Glutamatergic neuron (in vitro differentiated cells): ENCODE data around the gene IER2. TPM values are rescaled to one million over a fixed set of nuclear protein-coding genes. Genes with fewer than 3 reads are reported as not detected.

ENCODE experiments used
- DNase-seq: peaks from one replicate; pipeline ENCODE4 v3.0.0; 2022
- H3K27ac Mint-ChIP-seq: one replicate; pipeline ENCODE4 v1.8.0; 2020; ENCODE audit warnings: mild to moderate bottlenecking, mixed read lengths, inconsistent platforms; ENCODE audit not compliant: unreplicated experiment
- H3K27me3 Mint-ChIP-seq: one replicate; pipeline ENCODE4 v1.8.0; 2020; ENCODE audit warnings: mild to moderate bottlenecking, moderate library complexity, mixed read lengths, inconsistent platforms; ENCODE audit not compliant: unreplicated experiment
- H3K36me3 Mint-ChIP-seq: one replicate; pipeline ENCODE4 v1.8.0; 2020; ENCODE audit warnings: mild to moderate bottlenecking, mixed read lengths, inconsistent platforms; ENCODE audit not compliant: unreplicated experiment
- H3K4me1 Mint-ChIP-seq: one replicate; pipeline ENCODE4 v1.8.0; 2020; ENCODE audit warnings: mild to moderate bottlenecking, low read depth, mixed read lengths, inconsistent platforms; ENCODE audit not compliant: unreplicated experiment
- H3K4me3 Mint-ChIP-seq: one replicate; pipeline ENCODE4 v1.8.0; 2020; ENCODE audit warnings: mild to moderate bottlenecking, mixed read lengths, inconsistent platforms; ENCODE audit not compliant: unreplicated experiment
- H3K9me3 Mint-ChIP-seq: one replicate; pipeline ENCODE4 v1.8.0; 2020; ENCODE audit warnings: mild to moderate bottlenecking, moderate library complexity, mixed read lengths, inconsistent platforms; ENCODE audit not compliant: unreplicated experiment
- total RNA-seq: library from RNA; stranded (reverse); fragmentation: NEBNext Ultra II Directional; extraction: Animal tissue kit (Norgen Biotek cat#: 25700); gene quantifications from one replicate; pipeline ENCODE4 v1.2.1, GENCODE V29; 2021; ENCODE audit not compliant: unreplicated experiment
- TF ChIP-seq, protein P1 (sequence below): fragments of 200-600 bp; sonication (generic); IDR thresholded peaks from one replicate; pipeline ENCODE4 v1.5.0; 2021; ENCODE audit not compliant: partially characterized antibody, unreplicated experiment

IER2 gene
- total RNA-seq, 1 donor from 2014 or later: 109 TPM

DNA sequence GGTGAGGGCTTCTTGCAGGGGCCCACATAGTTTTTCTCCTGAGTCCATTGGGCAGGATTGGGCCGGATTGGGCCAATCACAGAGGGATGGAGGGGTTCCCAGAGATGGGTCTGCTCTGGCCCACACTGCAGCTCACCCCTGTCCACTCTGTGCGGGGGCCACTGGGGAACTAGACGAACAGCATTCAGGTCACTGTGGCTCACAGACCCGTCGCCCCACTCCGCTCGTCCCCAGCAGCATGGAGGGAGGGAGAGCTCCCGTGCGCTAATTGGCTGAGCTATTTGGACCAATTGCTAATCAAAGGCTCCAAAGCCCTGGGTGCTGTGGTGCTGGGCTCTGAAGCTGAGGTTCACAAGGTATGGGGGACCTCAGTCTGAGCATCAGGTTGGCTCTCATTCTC is 20.8 kb upstream of the IER2 start:
- Mint-ChIP-seq H3K27ac (no peak overlapping the region), H3K36me3 (no peaks in the 10 kb centered on the region), H3K4me1 (no peaks in the 10 kb centered on the region), H3K9me3 (peaks cover 1% of the 10 kb centered on the region), H3K4me3 (no peak overlapping the region), H3K27me3 (no peaks in the 10 kb centered on the region)
- TF ChIP-seq, protein P1, sequence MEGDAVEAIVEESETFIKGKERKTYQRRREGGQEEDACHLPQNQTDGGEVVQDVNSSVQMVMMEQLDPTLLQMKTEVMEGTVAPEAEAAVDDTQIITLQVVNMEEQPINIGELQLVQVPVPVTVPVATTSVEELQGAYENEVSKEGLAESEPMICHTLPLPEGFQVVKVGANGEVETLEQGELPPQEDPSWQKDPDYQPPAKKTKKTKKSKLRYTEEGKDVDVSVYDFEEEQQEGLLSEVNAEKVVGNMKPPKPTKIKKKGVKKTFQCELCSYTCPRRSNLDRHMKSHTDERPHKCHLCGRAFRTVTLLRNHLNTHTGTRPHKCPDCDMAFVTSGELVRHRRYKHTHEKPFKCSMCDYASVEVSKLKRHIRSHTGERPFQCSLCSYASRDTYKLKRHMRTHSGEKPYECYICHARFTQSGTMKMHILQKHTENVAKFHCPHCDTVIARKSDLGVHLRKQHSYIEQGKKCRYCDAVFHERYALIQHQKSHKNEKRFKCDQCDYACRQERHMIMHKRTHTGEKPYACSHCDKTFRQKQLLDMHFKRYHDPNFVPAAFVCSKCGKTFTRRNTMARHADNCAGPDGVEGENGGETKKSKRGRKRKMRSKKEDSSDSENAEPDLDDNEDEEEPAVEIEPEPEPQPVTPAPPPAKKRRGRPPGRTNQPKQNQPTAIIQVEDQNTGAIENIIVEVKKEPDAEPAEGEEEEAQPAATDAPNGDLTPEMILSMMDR: no peak
- no peak for DNase-seq

DNA sequence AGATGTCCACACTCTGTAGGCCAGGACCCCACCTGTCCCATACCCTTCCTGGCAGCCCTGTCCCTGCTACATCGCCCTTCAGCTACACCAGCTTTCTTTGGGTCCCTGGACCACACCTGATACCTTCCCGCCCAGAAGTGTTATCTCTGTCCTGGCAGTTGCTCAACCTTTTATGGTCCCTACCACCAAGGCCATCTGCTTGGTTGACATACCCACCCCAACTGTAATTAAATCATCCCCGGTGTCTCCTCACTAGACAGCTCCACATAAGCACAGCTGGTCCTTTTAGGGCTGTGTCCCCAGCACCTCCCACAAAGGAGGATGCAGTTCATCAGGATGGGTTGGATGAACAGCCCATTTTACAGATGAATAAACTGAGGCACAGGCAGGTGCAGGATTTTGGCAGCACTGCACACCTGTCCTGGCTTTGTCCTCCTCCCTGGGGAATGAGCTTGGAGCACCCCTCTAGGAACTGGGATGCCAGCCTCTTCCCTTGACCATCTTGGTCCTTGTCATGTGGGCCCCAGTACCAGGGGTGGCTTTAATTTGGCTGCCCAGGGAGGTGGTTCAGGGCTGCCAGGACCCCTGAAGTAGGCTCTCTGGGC is 19.2 kb upstream of the IER2 start:
- H3K27ac Mint-ChIP-seq: no peak overlapping the region
- no peaks in the 10 kb centered on the region for H3K36me3 Mint-ChIP-seq
- no peak overlapping the region for H3K4me3 Mint-ChIP-seq
- peaks cover 1% of the 10 kb centered on the region for H3K9me3 Mint-ChIP-seq
- TF ChIP-seq, protein P1: no peak
- DNase-seq: no peak
- H3K4me1 Mint-ChIP-seq: no peaks in the 10 kb centered on the region
- H3K27me3 Mint-ChIP-seq: no peaks in the 10 kb centered on the region

DNA sequence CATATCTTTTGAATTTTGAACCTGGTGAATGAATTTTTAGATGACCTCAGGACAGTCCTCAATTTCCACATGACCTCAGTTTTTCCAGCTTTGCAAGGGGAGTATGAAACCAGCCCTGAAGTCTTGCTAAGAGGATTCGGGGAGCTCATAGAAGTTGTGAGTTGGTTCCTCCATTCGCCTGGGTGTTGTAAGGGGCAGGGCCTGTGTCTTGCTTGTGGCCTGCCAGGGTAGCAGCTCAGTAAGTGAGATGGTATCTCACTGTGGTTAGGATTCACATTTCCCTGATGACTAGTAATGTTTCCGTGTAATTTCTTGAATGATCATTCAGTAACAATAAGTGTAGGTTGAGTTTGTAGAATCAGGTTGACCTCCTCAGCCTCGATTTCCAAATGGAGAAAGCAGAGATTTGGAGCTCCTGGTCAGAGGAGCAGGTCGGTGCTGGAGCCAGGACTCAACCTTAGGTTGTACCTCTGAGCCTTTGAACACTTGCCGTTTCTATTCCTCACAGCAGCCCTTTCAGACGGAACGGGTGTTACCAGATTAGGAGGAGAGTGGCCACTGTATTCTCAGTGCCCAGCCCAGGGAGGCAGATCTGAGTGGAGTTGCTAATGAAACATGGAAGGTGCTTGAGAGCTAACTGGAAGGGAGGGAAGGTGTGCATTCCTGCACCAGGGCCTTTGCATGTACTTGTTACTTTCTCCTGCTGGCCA is 17.6 kb upstream of the IER2 start:
- Mint-ChIP-seq H3K4me3 (no peak overlapping the region), H3K36me3 (no peaks in the 10 kb centered on the region), H3K27me3 (no peaks in the 10 kb centered on the region), H3K27ac (no peak overlapping the region), H3K9me3 (peaks cover 3% of the 10 kb centered on the region), H3K4me1 (no peaks in the 10 kb centered on the region)
- no peak for DNase-seq
- TF ChIP-seq, protein P1: no peak

DNA sequence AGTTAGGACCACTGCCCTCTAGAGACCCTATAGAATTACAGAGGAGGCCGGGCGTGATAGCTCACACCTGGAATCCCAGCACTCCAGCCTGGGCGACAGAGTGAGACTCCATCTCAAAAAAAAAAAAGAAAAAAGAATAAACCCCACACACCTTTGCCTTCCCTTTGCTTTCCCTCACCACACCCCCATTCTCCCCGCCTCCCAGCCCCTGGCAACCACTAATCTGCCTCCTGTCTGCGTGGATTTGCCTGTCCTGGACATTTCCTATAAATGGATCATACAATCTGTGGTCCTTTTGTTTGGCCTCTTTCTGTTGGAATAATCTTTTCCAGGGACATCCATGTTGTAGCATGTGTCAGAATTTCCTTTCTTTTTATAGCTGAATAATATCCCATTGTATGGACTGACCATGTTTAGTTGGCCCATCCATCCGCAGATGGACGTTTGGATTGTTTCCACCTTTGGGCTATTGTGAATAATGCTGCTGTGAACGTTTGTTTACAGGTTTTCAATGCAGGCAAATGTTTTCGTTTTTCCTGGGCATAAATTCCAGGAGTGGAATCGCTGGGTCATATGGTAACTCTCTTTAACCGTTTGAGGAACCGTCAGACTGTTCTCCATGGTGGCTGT is 16.9 kb upstream of the IER2 start:
- Mint-ChIP-seq H3K36me3 (no peaks in the 10 kb centered on the region), H3K27me3 (no peaks in the 10 kb centered on the region), H3K9me3 (peaks cover 3% of the 10 kb centered on the region), H3K4me3 (no peak overlapping the region), H3K4me1 (no peaks in the 10 kb centered on the region), H3K27ac (no peak overlapping the region)
- no peak for DNase-seq
- TF ChIP-seq, protein P1: no peak

DNA sequence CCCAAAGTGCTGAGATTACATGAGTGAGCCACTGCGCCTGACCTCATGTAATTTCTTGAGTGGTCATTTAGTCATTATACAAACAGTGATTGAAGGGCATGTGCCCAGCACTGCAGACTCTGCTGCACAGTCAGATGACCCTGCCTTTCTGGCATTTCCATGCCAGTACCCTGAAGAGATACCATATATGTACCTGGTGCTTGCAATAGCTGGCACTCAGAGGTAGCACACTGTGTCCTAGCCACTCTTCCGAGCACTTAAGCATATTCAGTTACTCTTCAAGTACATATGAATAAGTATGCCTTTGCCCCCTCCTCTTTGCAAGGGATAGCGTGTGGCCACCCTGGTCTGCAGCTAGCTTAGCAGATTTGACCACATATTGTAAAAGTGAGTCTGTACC is 15.6 kb upstream of the IER2 start:
- Mint-ChIP-seq H3K27ac (no peak overlapping the region), H3K36me3 (no peaks in the 10 kb centered on the region), H3K9me3 (peaks cover 4% of the 10 kb centered on the region), H3K27me3 (no peaks in the 10 kb centered on the region), H3K4me1 (peaks cover 3% of the 10 kb centered on the region), H3K4me3 (no peak overlapping the region)
- DNase-seq: no peak
- TF ChIP-seq, protein P1: no peak
